Lung (tissue), 12 donors: Measurements from ENCODE around the gene TNS3. TPM values are rescaled to one million over a fixed set of nuclear protein-coding genes. Genes with fewer than 3 reads are reported as not detected.

ENCODE experiments used
- ATAC-seq: fragments of 200-7000 bp; cut with Tn5 transposase; one replicate; pipeline ENCODE4 v1.9.1; 2020; ENCODE audit warnings: moderate number of reproducible peaks; ENCODE audit not compliant: insufficient read depth, low FRiP score
- DNase-seq, 3 donors: peaks; one replicate each; pipeline ENCODE4 v3.0.0-alpha.2; 2013 to 2017
- H3K27ac ChIP-seq, 2 donors: one replicate each; pipeline ENCODE4 v1.5.1; 2013; ENCODE audit warnings: mild to moderate bottlenecking in 2 of 2, moderate library complexity in 2 of 2, control low read depth in 1 of 2, inconsistent platforms in 1 of 2, low read depth in 1 of 2, low read length in 1 of 2
- H3K27me3 ChIP-seq, 3 donors: one replicate each; pipeline ENCODE4 v1.5.1; 2013; ENCODE audit warnings: low read length in 2 of 3; ENCODE audit not compliant: control insufficient read depth in 3 of 3, insufficient read depth in 3 of 3
- H3K36me3 ChIP-seq, 4 donors: one replicate each; pipeline ENCODE4 v1.5.1; 2013; ENCODE audit warnings: low read length in 4 of 4, mild to moderate bottlenecking in 1 of 4, moderate library complexity in 1 of 4; ENCODE audit not compliant: control insufficient read depth in 4 of 4, insufficient read depth in 4 of 4
- H3K4me1 ChIP-seq, 5 donors: one replicate each; pipeline ENCODE4 v1.5.1; 2013; ENCODE audit warnings: low read length in 5 of 5, mild to moderate bottlenecking in 2 of 5, moderate library complexity in 1 of 5; ENCODE audit not compliant: control insufficient read depth in 5 of 5, insufficient read depth in 5 of 5
- H3K4me3 ChIP-seq: one replicate; pipeline ENCODE4 v1.5.1; 2013; ENCODE audit warnings: mild to moderate bottlenecking, control low read depth, moderate library complexity
- H3K9ac ChIP-seq, 2 donors: one replicate each; pipeline ENCODE4 v1.5.1; 2013; ENCODE audit warnings: low read length in 2 of 2, control low read depth in 1 of 2; ENCODE audit not compliant: insufficient read depth in 1 of 2
- H3K9me3 ChIP-seq, 4 donors: one replicate each; pipeline ENCODE4 v1.5.1; 2013; ENCODE audit warnings: low read length in 3 of 4, mild to moderate bottlenecking in 1 of 4, moderate library complexity in 1 of 4; ENCODE audit not compliant: control insufficient read depth in 4 of 4, insufficient read depth in 3 of 4
- WGBS, 2 donors: extraction: QIAGEN DNeasy Blood & Tissue Kit; methylation state at CpG; one replicate each; pipeline ENCODE4 v1.1.7; 2013; 5-methylcytosine and 5-hydroxymethylcytosine counted together
- polyA plus RNA-seq, 2 donors: library from polyadenylated mRNA; stranded (reverse); fragments of 200-250 nt; gene quantifications; one replicate each; pipeline ENCODE4 v1.2.1, GENCODE V29; 2013
- total RNA-seq, 2 donors: library from RNA; depleted of rRNA in 1 of 2; stranded (reverse); fragments of >200 nt in 1 of 2; gene quantifications; one replicate each; pipeline ENCODE4 v1.2.1, GENCODE V29; 2014 to 2021
- TF ChIP-seq, protein P1 (sequence below): IDR thresholded peaks from 2 replicates; pipeline ENCODE4 v1.5.1; 2012; ENCODE audit warnings: mild to moderate bottlenecking; ENCODE audit errors: control extremely low read depth, extremely low read depth
- donor health status: control.
- donor health status: control.
- donor health status: Bipolar disorder and iron deficiency.
- donor health status: healthy.
- donor health status: DM: yes; HTN: yes; CAD: no.

Gene TNS3
- total and polyA plus RNA-seq, 4 donors, result 23.8 to 140 (median 85.7) TPM

DNA sequence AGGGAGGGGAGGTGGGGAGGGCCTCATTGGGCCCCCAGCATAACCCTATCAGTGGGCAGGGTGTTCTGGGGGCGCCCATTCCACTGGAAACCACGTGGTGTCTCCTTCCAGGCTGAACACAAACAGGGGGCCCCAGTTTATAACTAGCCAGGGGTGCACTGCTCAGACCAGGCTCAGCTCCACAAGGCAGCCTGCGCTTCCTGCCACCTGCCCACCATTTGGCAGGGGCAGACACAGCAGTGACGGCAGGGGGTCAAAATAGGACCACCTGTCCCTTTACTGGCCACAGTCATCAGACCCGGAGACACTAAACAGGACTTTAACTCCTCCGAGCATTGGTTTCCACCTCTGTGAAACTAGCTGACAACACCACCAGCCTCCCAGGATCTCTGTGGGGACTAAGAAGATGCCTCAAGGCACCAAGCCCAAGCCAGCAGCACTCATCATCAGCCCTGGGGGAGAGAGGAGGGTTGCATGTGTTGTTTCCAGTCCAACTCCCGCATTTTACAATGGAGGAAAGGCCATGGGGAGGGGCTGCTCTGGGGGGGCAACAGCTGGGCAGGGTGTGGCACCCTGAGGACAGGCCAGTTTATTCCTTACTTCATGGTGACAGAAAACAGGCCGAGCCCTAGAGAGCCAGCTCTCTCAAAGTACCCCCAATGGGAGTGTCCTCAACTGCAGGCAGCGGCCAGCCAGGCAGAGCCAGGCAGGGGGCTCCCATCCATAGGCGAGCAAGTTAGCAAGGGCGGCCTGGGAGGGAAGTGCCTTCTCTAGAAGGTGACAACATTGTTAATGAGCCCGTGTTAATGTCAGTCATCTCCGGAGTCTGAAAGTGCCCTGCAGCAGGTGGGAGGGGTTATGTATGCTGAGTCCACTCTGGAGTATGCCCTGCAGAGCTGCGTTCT, 127.6 kb downstream of the TNS3 start:
- H3K27ac ChIP-seq, result peak overlapping the region; percentile 51 to 92
- 70 to 72% methylated on average over 14 of the region's 14 CpGs for WGBS, 2 donors
- no peak for ATAC-seq

DNA sequence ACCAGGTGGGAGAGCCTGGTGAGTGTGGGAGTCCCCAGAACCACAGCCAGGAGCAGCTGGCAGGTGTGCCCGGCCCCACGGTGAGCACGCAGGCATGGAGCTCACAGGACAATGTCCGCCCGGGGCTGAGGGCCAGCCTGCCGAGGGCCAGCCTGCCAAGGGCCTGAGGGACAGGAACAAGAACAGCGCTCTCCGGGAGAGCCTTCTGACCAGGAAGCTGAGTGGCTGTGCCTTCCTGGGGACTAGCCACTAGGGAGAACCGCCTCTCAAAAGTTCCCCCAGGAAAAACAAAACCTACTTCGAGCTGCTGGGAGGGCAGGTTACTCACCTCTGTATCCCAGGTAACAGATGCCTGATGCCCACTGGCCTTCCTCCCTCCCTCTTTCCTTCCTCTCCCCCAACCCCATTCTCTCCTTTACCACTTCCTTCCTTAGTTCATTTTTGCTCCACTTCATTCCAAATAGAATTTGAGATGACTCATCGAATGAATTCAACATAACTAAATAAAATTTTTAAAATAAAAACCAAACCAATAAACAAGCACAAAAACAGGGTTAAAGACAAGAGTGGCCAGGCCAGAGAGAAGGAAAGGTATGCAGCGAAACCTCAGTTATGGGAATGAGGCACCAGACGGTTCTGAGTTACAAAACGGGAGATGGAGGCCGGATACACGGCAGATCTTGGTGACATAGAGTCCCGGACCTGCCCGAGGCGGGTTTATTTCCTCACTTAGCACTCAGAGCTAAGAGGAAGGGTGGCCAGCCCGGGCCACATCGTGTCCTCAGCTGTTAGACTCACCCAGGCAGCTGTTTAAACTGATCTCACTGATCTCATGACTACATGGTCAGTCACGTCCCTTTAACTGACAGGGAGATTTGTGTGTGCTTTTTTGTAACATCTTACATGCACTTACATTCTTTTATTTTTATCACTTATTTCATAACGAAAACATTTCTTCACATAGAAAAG, 128.5 kb downstream of the TNS3 start:
- H3K27ac ChIP-seq, result peak overlapping the region; percentile 51 to 92
- DNase-seq, result peak in 2 of 3 donors; percentile 63 to 78
- H3K9ac ChIP-seq, result no peak overlapping the region
- ATAC-seq, result peak; percentile 73
- no peaks in the 10 kb centered on the region for H3K27me3 ChIP-seq
- TF ChIP-seq, protein P1, sequence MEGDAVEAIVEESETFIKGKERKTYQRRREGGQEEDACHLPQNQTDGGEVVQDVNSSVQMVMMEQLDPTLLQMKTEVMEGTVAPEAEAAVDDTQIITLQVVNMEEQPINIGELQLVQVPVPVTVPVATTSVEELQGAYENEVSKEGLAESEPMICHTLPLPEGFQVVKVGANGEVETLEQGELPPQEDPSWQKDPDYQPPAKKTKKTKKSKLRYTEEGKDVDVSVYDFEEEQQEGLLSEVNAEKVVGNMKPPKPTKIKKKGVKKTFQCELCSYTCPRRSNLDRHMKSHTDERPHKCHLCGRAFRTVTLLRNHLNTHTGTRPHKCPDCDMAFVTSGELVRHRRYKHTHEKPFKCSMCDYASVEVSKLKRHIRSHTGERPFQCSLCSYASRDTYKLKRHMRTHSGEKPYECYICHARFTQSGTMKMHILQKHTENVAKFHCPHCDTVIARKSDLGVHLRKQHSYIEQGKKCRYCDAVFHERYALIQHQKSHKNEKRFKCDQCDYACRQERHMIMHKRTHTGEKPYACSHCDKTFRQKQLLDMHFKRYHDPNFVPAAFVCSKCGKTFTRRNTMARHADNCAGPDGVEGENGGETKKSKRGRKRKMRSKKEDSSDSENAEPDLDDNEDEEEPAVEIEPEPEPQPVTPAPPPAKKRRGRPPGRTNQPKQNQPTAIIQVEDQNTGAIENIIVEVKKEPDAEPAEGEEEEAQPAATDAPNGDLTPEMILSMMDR, result no peak
- H3K4me1 ChIP-seq, result peaks cover 4 to 27% (median 13%) of the 10 kb centered on the region in 5 donors
- WGBS, 2 donors, result 25 to 31% methylated on average over 23 of the region's 23 CpGs
- H3K4me3 ChIP-seq, result no peak overlapping the region
- H3K9me3 ChIP-seq, result no peaks in the 10 kb centered on the region
- H3K36me3 ChIP-seq, result peaks cover 0 to 4% (median 0%) of the 10 kb centered on the region in 4 donors

More for the DNA sequence above, 127.6 kb downstream of the TNS3 start:
- Histone ChIP-seq H3K36me3 (no peaks in the 10 kb centered on the region), H3K9ac (no peak overlapping the region), H3K9me3 (no peaks in the 10 kb centered on the region), H3K4me3 (no peak overlapping the region), H3K4me1 (peaks cover 9 to 27% (median 13%) of the 10 kb centered on the region in 5 donors), H3K27me3 (no peaks in the 10 kb centered on the region)
- TF ChIP-seq, protein P1, result no peak
- no peak for DNase-seq

DNA sequence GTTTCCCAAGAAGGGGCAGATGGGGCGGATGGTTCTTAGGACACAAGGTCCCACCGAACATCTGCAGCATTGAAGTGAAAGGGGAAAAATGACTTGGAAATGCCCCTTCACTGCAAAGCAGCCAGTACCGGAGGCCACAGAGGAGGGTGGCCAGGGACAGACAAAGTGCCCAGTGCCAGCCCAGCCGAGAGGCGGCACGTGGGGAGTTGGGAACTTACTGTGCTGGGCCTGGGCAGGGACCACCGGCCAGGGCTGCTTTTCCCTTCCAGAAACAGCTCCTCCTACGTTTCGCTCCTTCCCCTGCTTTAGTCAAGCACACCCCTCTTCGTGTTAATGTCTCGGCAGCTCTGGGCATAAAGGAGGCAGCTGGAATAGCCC, 129.2 kb downstream of the TNS3 start:
- Histone ChIP-seq H3K36me3 (peaks cover 0 to 4% (median 0%) of the 10 kb centered on the region in 4 donors), H3K9ac (no peak overlapping the region), H3K4me1 (peaks cover 3 to 27% (median 13%) of the 10 kb centered on the region in 5 donors), H3K4me3 (no peak overlapping the region), H3K27ac (peak overlapping the region; percentile 51 to 90), H3K9me3 (no peaks in the 10 kb centered on the region), H3K27me3 (no peaks in the 10 kb centered on the region)
- TF ChIP-seq, protein P1, result no peak
- ATAC-seq (no peak), DNase-seq (no peak)
- 83 to 96% methylated on average over 11 of the region's 11 CpGs for WGBS, 2 donors
